HG03139 (cell line): ENCODE results near the gene SLC2A6.

Experiments used
- ATAC-seq: cut with Tn5 transposase; IDR thresholded peaks from one replicate; pipeline ENCODE4 v1.9.1; 2021; ENCODE audit not compliant: unreplicated experiment

The SLC2A6 gene

GRCh38 chr9:133496861-133497842 is 18.3 kb upstream of the SLC2A6 start:
- no peak for ATAC-seq

DNA sequence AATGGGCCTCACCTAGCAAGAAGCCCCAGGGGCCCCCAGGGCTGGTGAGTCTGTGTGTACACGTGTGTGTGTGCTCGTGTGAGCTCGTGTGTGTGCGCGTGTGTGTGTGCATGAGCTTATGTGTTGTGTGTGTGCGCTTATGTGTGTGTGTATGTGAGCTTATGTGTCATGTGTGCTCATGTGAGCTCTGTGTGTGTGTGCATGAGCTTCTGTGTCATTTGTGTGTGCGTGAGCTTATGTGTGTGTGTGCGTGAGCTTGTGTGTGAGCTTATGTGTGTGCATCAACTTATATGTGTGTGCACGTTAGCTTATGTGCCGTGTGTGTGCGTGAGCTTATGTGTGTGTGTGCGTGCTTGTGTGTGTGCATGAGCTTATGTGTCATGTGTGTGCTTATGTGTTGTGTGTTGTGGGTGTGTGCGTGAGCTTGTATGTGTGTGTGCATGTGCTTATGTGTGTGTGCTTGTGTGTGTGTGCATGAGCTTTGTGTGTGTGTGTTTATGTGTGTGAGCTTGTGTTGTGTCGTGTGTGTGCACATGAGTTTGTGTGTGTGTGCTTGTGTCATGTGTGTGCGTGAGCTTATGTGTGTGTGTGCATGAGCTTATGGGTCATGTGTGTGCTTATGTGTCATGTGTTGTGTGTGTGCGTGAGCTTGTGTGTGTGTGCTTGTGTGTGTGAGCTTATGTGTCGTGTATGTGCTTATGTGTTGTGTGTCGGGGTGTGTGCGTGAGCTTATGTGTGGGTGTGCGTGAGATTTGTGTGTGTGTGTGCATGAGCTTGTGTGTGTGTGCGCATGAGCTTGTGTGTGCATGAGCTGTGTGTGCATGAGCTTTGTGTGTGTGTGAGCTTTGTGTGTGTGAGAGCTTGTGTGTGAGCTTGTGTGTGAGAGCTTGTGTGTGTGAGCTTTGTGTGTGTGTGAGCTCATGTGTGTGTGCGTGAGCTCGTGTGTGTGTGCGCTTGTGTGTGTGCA is 16.7 kb upstream of the SLC2A6 start:
- no peak for ATAC-seq

GRCh38 chr9:133494636-133495326 is 15.9 kb upstream of the SLC2A6 start:
- ATAC-seq = no peak

- ATAC-seq = no peak
Measured at GRCh38 chr9:133493845-133494540, 15.1 kb upstream of the SLC2A6 start.

GRCh38 chr9:133493428-133493827 is 14.5 kb upstream of the SLC2A6 start:
- ATAC-seq = no peak

- no peak for ATAC-seq
Measured at GRCh38 chr9:133492061-133493021, 13.4 kb upstream of the SLC2A6 start.

GRCh38 chr9:133491656-133491925 is 12.7 kb upstream of the SLC2A6 start:
- no peak for ATAC-seq

DNA sequence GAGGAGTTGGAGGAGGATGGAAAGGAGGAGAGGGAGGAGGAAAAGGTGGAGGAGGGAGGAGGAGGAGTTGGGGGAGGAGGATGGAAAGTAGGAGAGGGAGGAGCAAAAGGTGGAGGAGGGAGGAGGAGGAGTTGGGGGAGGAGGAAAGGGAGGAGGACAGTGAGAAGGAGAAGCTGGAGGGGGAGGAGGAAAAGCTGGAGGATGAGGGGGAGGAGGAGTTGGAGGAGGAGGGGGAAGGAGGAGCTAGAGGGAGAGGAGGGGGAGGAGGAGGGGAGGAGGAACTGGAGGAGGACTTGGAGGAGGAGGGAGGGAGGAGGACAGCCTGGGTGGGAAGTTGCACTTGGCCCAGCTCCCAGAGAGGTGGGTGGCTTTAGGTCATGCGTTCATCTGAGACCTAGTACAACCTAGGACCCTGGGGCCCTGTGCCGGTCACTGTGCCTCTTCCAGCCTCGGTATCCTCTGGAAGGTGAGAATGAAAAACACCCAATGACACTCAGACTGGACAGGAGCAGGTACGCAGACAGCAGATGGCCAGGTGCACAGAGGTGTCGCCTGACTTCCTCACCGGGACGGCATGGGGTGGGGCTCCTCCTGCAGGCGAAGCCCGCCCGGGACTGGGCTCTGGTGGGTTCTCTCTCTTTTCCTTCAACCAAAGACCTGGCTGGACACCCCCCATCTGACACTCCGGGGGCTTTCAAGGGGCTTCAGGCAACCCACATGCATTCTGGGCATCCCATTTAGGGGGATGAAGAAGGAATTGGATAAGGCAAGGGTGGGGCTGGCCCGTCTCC is 12.2 kb upstream of the SLC2A6 start:
- no peak for ATAC-seq

- ATAC-seq = no peak
Measured at GRCh38 chr9:133490201-133490681, 11.3 kb upstream of the SLC2A6 start.

- no peak for ATAC-seq
Measured at GRCh38 chr9:133489253-133490190, 10.6 kb upstream of the SLC2A6 start.

DNA sequence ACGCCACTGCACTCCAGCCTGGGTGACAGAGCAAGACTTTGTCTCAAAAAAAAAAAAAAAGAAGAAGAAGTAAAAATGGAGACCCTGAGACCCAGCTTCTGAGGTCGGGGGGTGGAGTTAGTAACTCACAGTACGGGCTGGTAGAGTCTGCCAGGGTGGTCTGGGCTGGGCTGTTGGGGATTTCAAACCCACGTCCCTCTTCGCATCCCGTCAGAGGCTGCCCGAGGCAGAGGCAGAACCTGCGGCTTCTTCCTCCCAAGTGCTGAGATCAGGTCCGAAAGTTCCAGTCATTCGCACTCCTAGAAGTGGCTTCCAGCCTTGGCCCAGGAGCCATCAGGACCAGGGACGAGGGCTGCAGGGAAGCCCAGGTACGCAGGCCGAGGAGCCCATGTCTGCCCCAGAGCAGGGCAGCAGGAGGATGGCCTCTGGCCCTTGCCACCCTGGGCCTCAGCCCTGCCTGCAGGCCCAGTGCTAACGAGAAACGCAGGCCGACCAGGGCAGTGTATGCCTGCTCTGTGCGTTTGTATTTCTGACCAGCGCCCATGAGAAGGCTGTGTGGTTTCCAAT is 9.9 kb upstream of the SLC2A6 start:
- ATAC-seq = no peak

GRCh38 chr9:133487331-133487725 is 8.4 kb upstream of the SLC2A6 start:
- no peak for ATAC-seq

- no peak for ATAC-seq
Measured at GRCh38 chr9:133485531-133486260, 6.8 kb upstream of the SLC2A6 start.

DNA sequence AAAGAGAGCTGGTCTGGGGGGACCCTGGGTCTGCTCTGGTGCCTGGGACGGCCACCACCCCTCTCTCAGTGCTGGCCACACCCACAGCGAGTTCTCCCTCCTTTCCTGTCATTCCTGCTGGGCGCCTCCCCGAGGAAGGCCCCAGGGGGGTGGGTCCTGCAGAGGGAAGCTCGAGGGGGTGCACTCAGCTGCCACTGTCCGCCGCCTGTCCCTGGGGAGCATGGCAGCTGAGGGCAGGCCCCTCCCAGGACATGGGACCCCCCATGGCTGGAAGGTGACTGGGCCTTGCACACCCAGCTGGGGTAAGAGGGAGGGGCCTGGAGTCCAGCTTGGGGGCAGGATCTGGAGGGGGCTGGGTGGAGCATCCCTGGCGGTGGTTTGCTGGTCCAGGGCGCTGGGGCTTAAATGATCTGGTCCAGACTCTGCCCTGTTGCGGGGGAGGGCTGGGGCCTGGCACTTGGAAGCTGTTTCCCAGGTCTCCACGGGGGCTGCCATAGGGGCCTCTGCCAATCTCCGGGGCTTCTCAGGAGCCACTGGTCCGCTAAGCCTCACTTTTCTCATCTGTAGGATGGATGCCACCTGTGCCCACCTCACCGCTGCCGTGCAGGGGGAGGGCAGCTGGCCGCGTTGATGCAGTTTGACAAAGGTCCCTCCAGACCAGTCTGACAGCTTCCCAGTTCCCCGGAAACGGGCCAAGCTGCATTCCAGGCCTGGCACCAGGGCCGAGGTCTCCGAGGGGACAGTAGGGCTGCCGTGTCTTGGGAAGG is 6.0 kb upstream of the SLC2A6 start:
- ATAC-seq = no peak

GRCh38 chr9:133483611-133484010 is 4.7 kb upstream of the SLC2A6 start:
- ATAC-seq = no peak
